Stimulated activated naive CD8-positive, alpha-beta T cell treated with anti-CD3 and anti-CD28 coated beads, Interleukin-15, amount 100 ng/mL, for 72 hours (primary cell): Measurements from ENCODE around the gene MYH9.

Experiments used
- ATAC-seq: fragments of 150-1000 bp; cut with Tn5 transposase; 2 replicates; pipeline ENCODE4 v1.10.0; 2021; ENCODE audit warnings: mild to moderate bottlenecking, moderate library complexity
- DNase-seq, 2 donors: peaks; one replicate each; pipeline ENCODE4 v3.0.0; 2021 to 2022
- H3K27ac Mint-ChIP-seq, 2 donors: one replicate each; pipeline ENCODE4 v1.8.0; 2022; ENCODE audit warnings: mild to moderate bottlenecking in 2 of 2, mixed read lengths in 2 of 2, moderate library complexity in 2 of 2
- H3K27me3 Mint-ChIP-seq: one replicate; pipeline ENCODE4 v1.8.0; 2022; ENCODE audit warnings: mixed read lengths
- H3K4me1 Mint-ChIP-seq: one replicate; pipeline ENCODE4 v1.8.0; 2022; ENCODE audit warnings: mild to moderate bottlenecking, mixed read lengths
- H3K4me3 Mint-ChIP-seq, 2 donors: one replicate each; pipeline ENCODE4 v1.8.0; 2022; ENCODE audit warnings: mild to moderate bottlenecking in 2 of 2, mixed read lengths in 2 of 2, moderate library complexity in 1 of 2
- H3K9me3 Mint-ChIP-seq, 2 donors: one replicate each; pipeline ENCODE4 v1.8.0; 2022; ENCODE audit warnings: mixed read lengths in 2 of 2

Gene MYH9

GRCh38 chr22:36316419-36316818 lies 71.3 kb downstream of the MYH9 start:
- H3K27ac Mint-ChIP-seq: no peak overlapping the region
- no peak for DNase-seq

GRCh38 chr22:36315325-36315724 lies 72.4 kb downstream of the MYH9 start:
- DNase-seq (no peak), ATAC-seq (no peak)
- peak overlapping the region; percentile 44 to 78 for H3K27ac Mint-ChIP-seq
- no peak overlapping the region for H3K4me3 Mint-ChIP-seq
- H3K4me1 Mint-ChIP-seq: peaks cover 16% of the 10 kb centered on the region
- no peaks in the 10 kb centered on the region for H3K27me3 Mint-ChIP-seq
- no peaks in the 10 kb centered on the region for H3K9me3 Mint-ChIP-seq

More at GRCh38 chr22:36316419-36316818, 71.3 kb downstream of the MYH9 start:
- no peak overlapping the region for H3K4me3 Mint-ChIP-seq
- peaks cover 17% of the 10 kb centered on the region for H3K4me1 Mint-ChIP-seq
- H3K27me3 Mint-ChIP-seq: no peaks in the 10 kb centered on the region
- no peaks in the 10 kb centered on the region for H3K9me3 Mint-ChIP-seq
- ATAC-seq: no peak

- Mint-ChIP-seq H3K4me1 (peaks cover 17% of the 10 kb centered on the region), H3K4me3 (no peak overlapping the region), H3K9me3 (no peaks in the 10 kb centered on the region), H3K27me3 (no peaks in the 10 kb centered on the region), H3K27ac (peak overlapping the region in 1 of 2 donors; percentile 2)
- no peak for DNase-seq
- ATAC-seq: no peak
Observed at GRCh38 chr22:36311386-36312085, 76.2 kb downstream of the MYH9 start.

GRCh38 chr22:36308880-36309279 lies 78.9 kb downstream of the MYH9 start:
- H3K27ac Mint-ChIP-seq: peak overlapping the region in 1 of 2 donors; percentile 71
- H3K4me3 Mint-ChIP-seq: no peak overlapping the region
- H3K27me3 Mint-ChIP-seq: no peaks in the 10 kb centered on the region
- peaks cover 22% of the 10 kb centered on the region for H3K4me1 Mint-ChIP-seq
- H3K9me3 Mint-ChIP-seq: no peaks in the 10 kb centered on the region
- DNase-seq (no peak), ATAC-seq (no peak)

- DNase-seq: no peak
- H3K27ac Mint-ChIP-seq: peak overlapping the region in 1 of 2 donors; percentile 72
- ATAC-seq: no peak
- peaks cover 29% of the 10 kb centered on the region for H3K4me1 Mint-ChIP-seq
- H3K4me3 Mint-ChIP-seq: no peak overlapping the region
- no peaks in the 10 kb centered on the region for H3K27me3 Mint-ChIP-seq
- H3K9me3 Mint-ChIP-seq: no peaks in the 10 kb centered on the region
Observed at GRCh38 chr22:36306227-36306626, 81.5 kb downstream of the MYH9 start.

- H3K4me1 Mint-ChIP-seq: peaks cover 34% of the 10 kb centered on the region
- DNase-seq: no peak
- H3K27ac Mint-ChIP-seq: peak overlapping the region in 1 of 2 donors; percentile 72
- H3K27me3 Mint-ChIP-seq: no peaks in the 10 kb centered on the region
- H3K4me3 Mint-ChIP-seq: peak overlapping the region in 1 of 2 donors; percentile 30
- H3K9me3 Mint-ChIP-seq: no peaks in the 10 kb centered on the region
- ATAC-seq: no peak
Observed at GRCh38 chr22:36305813-36306212, 82.0 kb downstream of the MYH9 start.

GRCh38 chr22:36304429-36304828 lies 83.3 kb downstream of the MYH9 start:
- H3K4me1 Mint-ChIP-seq: peaks cover 36% of the 10 kb centered on the region
- H3K9me3 Mint-ChIP-seq: no peaks in the 10 kb centered on the region
- H3K27me3 Mint-ChIP-seq: no peaks in the 10 kb centered on the region
- H3K4me3 Mint-ChIP-seq: no peak overlapping the region
- peak overlapping the region in 1 of 2 donors; percentile 85 for H3K27ac Mint-ChIP-seq
- no peak for ATAC-seq
- no peak for DNase-seq

GRCh38 chr22:36303874-36304273 lies 83.9 kb downstream of the MYH9 start:
- ATAC-seq: no peak
- Mint-ChIP-seq H3K27me3 (no peaks in the 10 kb centered on the region), H3K4me1 (peaks cover 31% of the 10 kb centered on the region), H3K27ac (peak overlapping the region in 1 of 2 donors; percentile 85), H3K4me3 (no peak overlapping the region), H3K9me3 (no peaks in the 10 kb centered on the region)
- DNase-seq: no peak

GRCh38 chr22:36303115-36303467 lies 84.7 kb downstream of the MYH9 start:
- Mint-ChIP-seq H3K27me3 (no peaks in the 10 kb centered on the region), H3K27ac (peak overlapping the region in 1 of 2 donors; percentile 12), H3K9me3 (no peaks in the 10 kb centered on the region), H3K4me1 (peaks cover 25% of the 10 kb centered on the region), H3K4me3 (no peak overlapping the region)
- ATAC-seq (no peak), DNase-seq (no peak)

GRCh38 chr22:36302439-36303114 lies 85.2 kb downstream of the MYH9 start:
- H3K4me1 Mint-ChIP-seq: peaks cover 25% of the 10 kb centered on the region

GRCh38 chr22:36301851-36302250 lies 85.9 kb downstream of the MYH9 start:
- Mint-ChIP-seq H3K27ac (peak overlapping the region in 1 of 2 donors; percentile 95), H3K27me3 (no peaks in the 10 kb centered on the region), H3K4me3 (no peak overlapping the region), H3K4me1 (peaks cover 31% of the 10 kb centered on the region), H3K9me3 (no peaks in the 10 kb centered on the region)
- no peak for DNase-seq
- no peak for ATAC-seq

More at GRCh38 chr22:36302439-36303114, 85.2 kb downstream of the MYH9 start:
- DNase-seq: no peak
- H3K27me3 Mint-ChIP-seq: no peaks in the 10 kb centered on the region
- H3K4me3 Mint-ChIP-seq: no peak overlapping the region
- no peak for ATAC-seq
- peak overlapping the region in 1 of 2 donors; percentile 19 for H3K27ac Mint-ChIP-seq
- H3K9me3 Mint-ChIP-seq: no peaks in the 10 kb centered on the region

- no peaks in the 10 kb centered on the region for H3K9me3 Mint-ChIP-seq
- H3K4me3 Mint-ChIP-seq: no peak overlapping the region
- ATAC-seq (peak; percentile 94), DNase-seq (peak; percentile 78 to 81)
- H3K27me3 Mint-ChIP-seq: no peaks in the 10 kb centered on the region
- H3K4me1 Mint-ChIP-seq: peaks cover 31% of the 10 kb centered on the region
- peak overlapping the region in 1 of 2 donors; percentile 95 for H3K27ac Mint-ChIP-seq
Observed at GRCh38 chr22:36301384-36301828, 86.4 kb downstream of the MYH9 start.

GRCh38 chr22:36300396-36301212 lies 87.2 kb downstream of the MYH9 start:
- Mint-ChIP-seq H3K27ac (peak overlapping the region; percentile 65 to 95), H3K4me1 (peaks cover 33% of the 10 kb centered on the region), H3K4me3 (peak overlapping the region in 1 of 2 donors; percentile 45), H3K27me3 (no peaks in the 10 kb centered on the region), H3K9me3 (no peaks in the 10 kb centered on the region)
- no peak for DNase-seq
- no peak for ATAC-seq

GRCh38 chr22:36299911-36300310 lies 87.9 kb downstream of the MYH9 start:
- DNase-seq (no peak), ATAC-seq (no peak)
- no peaks in the 10 kb centered on the region for H3K27me3 Mint-ChIP-seq
- H3K27ac Mint-ChIP-seq: peak overlapping the region in 1 of 2 donors; percentile 27
- peaks cover 38% of the 10 kb centered on the region for H3K4me1 Mint-ChIP-seq
- H3K9me3 Mint-ChIP-seq: no peaks in the 10 kb centered on the region
- no peak overlapping the region for H3K4me3 Mint-ChIP-seq

- no peak for DNase-seq
- Mint-ChIP-seq H3K4me1 (peaks cover 43% of the 10 kb centered on the region), H3K9me3 (no peaks in the 10 kb centered on the region), H3K4me3 (no peak overlapping the region), H3K27me3 (no peaks in the 10 kb centered on the region), H3K27ac (peak overlapping the region in 1 of 2 donors; percentile 85)
- no peak for ATAC-seq
Observed at GRCh38 chr22:36299295-36299694, 88.5 kb downstream of the MYH9 start.
